Astrocyte of the hippocampus (primary cell): ENCODE results near the gene GUCY2C.
"Not testable (repeated sequence)": the region's sequence is repeated elsewhere in the genome, so short reads cannot be mapped to it uniquely, and the experiment has no call there.

ENCODE experiments used
- DNase-seq: peaks from one replicate; pipeline ENCODE4 v3.0.0; 2011; ENCODE audit warnings: low read depth, low spot score

The GUCY2C gene

DNA sequence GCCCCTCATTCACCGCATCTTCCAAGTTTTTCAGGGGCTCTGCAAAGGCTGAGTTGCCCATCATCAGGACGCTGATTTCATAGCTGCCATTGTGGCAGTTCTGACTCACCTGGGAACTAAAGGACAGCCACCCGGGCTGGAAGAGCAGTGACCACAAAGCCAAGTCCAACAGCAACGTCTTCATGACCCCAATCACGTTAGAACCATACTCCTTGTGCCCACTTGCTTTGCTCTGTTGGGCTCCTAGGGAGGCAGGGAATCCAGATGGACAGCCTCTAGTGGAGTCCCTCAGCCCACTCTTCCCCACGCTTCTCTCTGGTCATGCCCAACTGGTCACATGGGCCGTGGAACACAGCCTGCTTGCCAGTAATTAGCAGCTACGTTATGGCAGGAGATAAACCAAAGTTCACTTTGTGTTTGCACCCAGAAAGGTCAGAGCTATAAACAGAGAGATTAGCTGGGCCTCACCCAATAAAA, at the start of gene GUCY2C:
Gene GUCY2C, minus strand, starts transcription at position 335 of the 477 bp plus-strand sequence. Its CDS starts 151 bp downstream, at position 184.
- no peak for DNase-seq

GRCh38 chr12:14743061-14743460, 46.7 kb upstream of the GUCY2C start:
- no peak for DNase-seq

DNA sequence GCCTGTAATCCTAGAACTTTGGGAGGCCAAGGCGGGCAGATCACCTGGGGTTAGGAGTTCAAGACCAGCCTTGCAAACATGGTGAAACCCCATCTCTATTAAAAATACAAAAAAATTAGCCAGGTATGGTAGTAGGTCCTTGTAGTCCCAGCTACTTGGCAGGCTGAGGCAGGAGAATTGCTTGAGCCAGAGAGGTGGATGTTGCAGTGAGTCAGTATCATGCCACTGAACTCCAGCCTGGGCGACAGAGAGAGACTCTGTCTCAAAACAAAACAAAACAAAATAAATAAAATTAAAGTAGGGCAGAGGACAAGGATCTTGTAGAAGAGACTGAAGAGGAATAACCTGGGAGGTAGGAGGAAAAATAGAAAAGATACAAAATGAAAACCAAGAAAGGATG, 45.5 kb upstream of the GUCY2C start:
- DNase-seq, result no peak

DNA sequence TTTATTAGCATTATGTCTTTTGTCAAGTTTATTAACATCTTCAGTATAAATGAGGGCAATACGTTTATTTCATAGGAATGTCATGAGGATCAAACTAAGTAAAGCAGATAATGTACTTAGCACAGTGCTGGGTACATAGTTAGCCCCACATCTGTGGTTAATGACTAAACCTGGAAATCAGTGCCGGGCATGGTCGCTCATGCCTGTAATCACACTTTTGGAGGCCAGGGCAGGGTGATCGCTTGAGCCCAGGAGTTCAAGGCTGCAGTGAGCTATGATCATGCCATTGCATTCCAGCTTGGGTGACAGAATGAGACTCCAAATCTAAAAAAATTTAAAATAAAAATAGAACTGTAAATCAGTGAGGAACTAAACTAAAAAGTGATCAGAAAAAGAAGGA, 44.8 kb upstream of the GUCY2C start:
- no peak for DNase-seq

- not testable (repeated sequence) for DNase-seq
Observed at GRCh38 chr12:14736441-14736840, 40.0 kb upstream of the GUCY2C start.

DNA sequence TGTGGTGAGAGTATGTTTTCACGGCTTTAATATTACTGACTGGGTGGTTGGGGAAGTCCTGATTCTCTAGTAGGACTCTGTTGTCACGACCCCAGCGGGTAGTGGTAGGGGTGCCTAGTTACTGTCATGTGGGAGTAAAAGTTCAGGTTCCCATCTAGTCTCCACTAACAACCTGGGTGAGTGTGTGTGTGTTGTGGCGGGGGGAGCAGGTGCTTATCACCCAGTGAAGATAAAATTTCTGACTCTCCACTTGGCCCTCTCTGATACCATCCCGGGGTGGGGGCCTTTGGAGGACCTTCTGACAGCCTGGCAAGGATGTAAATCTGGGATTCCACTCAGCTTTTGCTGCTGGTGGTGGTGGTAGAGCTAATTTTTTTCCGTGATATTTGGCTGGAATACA, 35.4 kb upstream of the GUCY2C start:
- DNase-seq, result no peak

- DNase-seq, result no peak
Observed at GRCh38 chr12:14729586-14729985, 33.2 kb upstream of the GUCY2C start.

DNA sequence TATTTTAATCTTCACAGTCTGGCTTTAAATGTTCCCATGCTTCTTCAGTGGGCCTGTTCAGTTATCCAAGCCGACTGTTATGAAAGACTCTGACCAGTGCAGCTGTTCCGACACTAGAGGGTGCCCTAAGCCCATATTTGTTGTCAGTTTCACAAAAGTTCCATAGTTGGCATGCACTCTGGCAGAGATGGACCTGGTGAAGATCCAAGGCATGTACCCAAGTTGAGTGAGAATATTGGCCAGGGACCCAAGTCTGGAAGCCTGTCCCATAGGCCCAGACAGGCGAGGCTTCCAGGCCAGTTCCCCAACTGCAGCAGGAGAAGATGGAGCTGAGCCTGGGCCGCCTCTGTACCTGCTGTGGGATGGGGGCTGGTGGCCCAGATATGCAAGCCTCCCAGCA, 27.4 kb upstream of the GUCY2C start:
- peak; percentile 43 for DNase-seq

GRCh38 chr12:14716848-14717444, 20.5 kb upstream of the GUCY2C start:
- DNase-seq, result peak; percentile 38

DNA sequence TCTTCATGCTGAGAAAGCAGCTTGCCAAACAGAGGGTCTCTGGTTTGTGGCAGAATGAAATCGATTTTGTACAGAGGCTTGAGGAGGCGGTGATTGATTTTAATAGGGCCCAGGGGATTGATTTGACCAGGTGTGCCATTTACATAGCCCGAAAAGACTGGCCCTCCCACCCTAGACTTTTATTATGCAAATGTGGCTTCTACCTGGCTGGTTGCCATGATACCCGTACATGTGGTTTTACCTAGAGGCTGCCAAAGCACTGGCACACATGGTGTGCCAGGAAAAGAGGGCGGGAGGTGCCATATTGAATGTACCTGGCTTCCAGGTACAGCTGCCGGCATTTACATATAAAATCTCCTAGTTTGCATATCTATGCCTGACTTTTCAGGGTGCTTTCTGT, 18.0 kb upstream of the GUCY2C start:
- DNase-seq, result no peak

DNA sequence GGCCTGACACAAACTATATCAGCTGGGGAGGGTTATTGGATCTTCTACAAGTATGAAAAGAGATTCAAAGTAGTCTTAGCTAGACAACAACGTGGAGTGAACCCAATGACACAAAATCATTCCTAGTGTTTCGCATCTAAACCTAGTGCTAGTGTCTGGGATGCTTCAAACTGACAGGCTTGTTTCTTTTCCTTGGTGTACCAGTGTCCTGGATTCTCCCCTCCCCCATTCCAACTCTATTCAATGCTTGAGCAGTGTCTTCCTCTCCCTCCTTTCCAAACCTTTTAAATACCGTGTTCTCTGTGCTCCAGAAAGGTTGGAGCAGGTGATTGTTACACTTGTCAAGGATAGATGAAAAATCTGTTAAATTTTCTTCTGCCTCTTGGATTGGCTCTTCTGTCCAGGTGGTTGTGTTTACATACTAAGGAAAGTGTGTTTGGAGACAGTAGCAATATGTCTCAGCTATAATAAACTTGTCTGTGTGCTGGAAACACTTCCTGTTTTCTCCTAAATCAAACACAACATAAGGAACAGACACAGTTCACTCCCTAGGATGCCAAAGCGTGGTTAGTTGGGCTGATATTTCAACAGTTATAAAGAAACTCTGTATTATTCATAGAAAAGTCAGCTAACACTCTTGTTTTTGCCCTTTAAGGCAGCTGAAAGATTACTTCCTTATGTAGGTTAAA, 14.4 kb upstream of the GUCY2C start:
- no peak for DNase-seq

DNA sequence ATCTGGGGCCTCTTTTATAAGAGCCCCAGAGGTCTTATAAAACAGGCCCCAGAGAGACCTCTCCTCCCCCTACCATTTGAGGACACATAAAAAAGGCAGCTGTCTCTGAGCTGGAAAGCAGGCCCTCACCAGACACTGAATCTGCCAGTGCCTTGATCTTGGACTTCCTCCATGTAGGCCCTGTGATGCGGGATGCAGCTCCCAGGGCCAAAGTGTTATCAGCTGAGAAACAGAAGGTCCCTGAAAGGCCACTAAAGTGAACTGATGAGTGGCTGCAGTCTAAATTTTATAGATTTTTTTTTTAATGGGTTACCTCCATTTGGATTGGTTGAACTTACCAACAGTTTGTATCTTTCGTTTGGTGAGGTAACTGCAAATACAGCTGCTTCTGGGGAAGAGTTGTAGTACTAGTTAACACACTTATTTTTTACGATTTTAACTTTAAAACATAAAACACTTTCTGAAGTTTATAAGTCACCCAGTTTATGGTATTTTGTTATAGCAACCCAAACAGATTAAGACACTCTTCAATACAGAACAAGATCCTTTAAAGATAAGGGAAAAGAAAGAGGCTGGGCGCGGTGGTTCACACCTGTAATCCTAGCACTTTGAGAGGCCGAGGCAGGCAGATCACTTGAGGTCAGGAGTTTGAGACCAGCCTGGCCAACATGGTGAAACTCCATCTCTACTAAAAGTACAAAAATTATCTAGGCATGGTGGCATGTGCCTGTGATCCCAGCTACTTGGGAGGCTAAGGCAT, 5.6 kb upstream of the GUCY2C start:
- no peak for DNase-seq

DNA sequence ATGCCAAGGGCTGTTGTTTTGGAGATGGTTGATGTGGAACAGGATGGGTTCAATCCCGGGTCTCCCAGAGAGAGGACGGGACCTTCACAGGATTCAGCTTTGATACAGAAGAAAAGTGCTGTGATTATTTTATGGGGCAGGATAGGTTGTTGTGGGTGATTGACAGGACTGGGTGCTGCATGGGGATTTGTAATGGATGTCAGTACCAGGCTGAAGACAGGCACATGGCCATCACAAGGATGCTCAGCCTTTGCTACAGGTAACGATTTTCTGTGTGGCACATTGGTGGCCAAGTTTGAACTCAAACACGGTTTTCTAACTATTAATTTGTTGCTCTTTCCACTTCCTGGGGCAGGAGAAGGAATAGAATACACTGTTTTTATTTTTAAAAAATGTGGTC, 4.5 kb upstream of the GUCY2C start:
- DNase-seq, result no peak

- no peak for DNase-seq
Observed at GRCh38 chr12:14699923-14700322, 3.5 kb upstream of the GUCY2C start.

DNA sequence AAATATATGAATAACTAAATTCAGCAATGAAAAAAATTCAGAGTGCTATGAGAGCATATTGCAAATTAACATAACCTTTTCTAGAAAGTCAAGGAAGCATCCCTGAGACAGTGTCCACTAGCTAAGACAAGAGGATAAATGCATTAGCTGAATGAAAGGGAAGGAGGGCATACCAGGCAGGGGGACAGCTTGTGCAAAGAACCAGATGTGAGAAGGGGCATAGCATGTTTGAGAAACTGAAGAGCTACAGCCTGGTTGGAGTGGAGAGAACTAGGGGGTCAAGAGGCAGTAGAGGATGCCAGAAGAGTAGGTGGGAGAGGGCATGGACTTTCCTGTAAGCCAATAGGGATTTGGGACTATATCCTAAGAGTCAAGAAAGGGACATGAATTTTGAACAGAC, 2.2 kb upstream of the GUCY2C start:
- no peak for DNase-seq

- DNase-seq, result no peak
Observed at GRCh38 chr12:14695715-14696141, 671 bp downstream of the GUCY2C start.

DNA sequence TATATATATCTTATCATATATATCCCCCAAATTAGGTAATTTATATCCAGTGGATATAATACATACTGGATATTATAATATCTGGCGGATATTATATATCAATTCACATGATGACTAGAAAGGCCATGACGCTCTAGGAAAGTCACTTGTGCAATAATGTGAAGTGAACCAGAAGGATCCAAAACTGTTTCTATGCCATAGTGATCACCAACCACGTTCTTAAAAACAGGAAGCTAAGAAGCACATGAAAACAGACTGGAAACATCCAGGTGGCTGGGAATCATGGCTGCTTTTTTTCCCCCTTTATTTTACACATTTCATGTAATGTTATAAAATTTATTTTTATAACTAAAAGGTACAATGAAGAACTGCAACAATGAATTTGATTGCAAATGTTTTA, 1.4 kb downstream of the GUCY2C start:
- DNase-seq, result no peak

- DNase-seq, result no peak
Observed at GRCh38 chr12:14694145-14694714, 2.2 kb downstream of the GUCY2C start.

GRCh38 chr12:14693116-14693515, 3.3 kb downstream of the GUCY2C start:
- DNase-seq, result no peak

DNA sequence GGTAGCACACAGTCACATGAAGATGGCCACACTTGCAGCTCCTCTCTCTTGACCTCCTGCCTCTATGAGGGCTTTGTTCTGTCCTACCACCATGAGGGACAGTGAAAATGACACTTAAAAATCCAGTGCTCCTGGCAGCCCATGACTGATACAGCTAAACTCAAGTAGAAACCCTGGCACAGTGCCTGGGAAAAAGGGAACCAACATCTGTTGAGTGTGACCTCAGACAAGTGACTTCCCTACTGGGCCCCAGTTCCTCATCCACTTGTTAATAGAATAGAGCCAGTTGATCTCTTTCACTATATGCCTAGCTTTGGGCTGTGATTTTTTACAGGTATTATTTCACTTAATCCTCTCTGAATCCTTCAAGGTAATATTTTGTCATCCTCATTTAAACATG, 4.8 kb downstream of the GUCY2C start:
- no peak for DNase-seq

DNA sequence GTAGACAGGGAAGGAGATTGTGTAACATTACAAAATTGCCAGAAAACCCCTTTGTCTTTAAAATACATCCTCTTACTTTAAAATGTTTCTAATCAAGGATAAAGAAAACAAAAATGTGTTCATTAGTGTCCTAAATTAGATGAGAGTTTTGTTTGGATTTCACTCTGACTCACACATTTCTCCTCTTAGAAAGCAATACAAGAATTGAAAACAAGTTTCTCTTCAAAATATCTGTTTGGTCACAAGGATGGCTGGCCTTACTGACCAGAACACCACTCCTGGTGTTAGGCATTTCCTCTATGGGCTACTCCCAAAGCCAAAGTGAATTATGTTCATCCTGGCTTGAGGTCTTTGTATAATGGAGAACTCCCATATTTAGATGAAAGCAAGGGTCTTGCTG, 6.4 kb downstream of the GUCY2C start:
- no peak for DNase-seq

DNA sequence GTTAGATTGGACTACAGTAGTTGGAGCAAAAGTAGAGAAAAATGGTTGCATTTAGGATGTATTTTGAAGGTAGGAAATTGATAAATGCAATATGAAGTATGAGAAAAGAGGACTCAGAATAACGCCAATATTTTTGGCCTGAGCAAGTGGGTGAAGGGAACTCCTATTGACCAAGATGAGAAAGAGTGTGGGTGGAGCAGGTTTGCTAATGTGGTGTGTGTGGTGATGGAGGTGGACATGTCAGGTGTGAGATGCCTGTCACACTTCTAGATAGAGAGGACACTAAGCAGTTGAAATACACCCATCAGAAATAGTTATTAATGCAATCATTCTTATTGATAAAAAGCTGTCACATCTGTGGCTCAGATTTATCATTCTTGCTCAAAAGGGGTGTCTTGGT, 7.3 kb downstream of the GUCY2C start:
- DNase-seq, result no peak
